ENCODE results near the gene SAMMSON.

Gene SAMMSON

DNA sequence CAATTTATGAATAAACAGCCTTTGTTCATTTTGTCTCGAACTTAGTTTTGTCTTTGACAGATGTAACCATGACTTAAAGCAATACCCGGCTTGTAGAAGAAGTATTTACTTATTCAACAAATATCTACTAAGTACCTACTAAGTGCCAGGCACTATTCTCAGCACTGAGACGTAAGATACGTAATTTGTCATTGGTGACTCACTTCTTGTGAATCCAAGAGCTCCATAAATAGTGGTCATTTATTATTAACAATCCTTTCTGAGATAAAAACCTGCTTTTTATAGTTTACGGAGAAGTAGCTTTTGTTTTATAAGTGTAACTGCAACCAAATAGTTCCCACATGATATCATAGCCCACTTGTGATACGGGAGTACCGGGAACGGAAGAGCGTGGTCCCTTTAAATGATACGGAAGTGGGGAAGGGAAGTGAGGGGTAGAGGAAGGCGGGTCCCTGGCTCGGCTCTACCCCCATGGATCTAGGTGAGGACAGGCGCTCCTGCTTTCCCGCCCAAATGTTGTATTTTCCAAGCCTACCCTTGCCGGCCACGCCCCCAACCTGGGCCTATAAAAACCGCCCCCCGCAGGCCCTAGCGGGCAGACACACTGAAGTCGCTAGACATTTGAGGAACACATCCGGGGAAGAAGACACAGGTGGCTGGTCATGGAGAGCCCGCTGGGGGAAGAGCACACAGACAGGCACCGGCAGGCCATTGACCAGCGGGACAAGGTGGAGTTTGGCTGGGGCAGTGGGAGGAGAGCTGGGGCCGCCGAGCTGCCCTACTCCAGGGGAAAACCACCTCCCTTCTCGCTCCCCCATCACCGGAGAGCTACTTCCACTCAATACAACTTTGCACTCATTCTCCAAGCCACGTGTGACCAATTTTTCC is at the start of gene SAMMSON:
Gene SAMMSON (plus strand): TSS at position 594 of the 888 bp plus-strand sequence.
- no peak for DNase-seq (ENCODE audit: low read depth)

DNA sequence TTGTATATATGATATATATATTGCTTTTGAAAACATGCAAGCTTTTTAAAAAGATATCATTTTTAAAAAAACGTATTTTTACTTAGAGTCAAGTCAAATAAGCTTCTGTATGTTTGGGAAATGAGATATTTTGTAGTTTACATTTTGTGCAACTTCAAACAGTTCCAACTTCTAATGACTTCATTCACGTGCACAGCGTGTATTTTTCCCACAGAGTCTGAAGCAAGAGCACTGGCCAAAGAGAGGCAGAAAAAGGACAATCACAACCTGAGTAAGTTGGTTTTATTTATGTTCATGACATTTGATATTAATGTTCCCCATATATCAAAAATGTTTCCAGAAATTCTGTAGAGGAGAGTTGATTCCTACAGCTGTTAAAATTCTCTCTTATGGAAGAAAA is 47.9 kb upstream of the SAMMSON start:
- no peak for DNase-seq (ENCODE audit: low read depth)

- no peak for DNase-seq (ENCODE audit: low read depth)
Observed at GRCh38 chr3:69959581-69959980, 40.0 kb upstream of the SAMMSON start.

GRCh38 chr3:69961706-69962439 is 37.7 kb upstream of the SAMMSON start:
- DNase-seq (ENCODE audit: low read depth), result no peak

GRCh38 chr3:69963643-69964042 is 35.9 kb upstream of the SAMMSON start:
- DNase-seq (ENCODE audit: low read depth), result no peak

DNA sequence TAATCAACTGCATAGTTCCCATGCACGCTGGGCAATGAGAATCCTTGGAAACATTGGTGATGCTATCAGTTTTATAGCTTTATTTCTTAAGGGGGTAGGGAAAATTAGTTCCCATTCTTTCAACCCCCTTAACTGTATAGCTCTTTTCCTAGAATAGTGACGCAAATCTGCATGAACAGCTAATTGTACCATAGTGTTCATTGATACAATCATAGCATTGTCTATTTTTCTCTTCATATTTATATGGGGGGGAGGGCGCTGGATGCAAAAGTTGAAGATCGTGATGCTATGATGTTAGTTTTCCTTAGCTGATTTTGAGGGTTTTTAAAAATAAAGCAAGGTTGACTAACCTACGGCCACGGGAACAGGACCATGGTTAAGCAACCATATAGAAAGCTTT is 32.4 kb upstream of the SAMMSON start:
- DNase-seq (ENCODE audit: low read depth), result no peak

DNA sequence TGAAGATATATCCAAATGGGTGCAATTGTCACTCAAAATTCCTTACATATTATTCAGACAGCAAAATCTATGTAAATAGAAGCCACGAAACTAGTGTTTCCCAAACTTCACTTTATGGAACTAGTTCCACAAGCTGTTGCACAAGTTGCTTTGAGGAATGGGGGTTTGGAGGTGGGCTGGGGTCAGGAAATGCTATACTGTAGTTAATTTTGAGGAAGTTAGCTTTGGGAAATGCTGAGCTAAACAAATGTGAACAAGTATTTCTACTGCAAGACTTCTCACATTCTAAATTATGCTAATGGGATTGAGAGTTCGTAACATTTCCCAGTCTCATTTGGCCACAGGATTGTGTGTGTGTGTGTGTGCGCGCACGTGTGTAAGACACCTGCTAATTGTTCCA is 28.7 kb upstream of the SAMMSON start:
- no peak for DNase-seq (ENCODE audit: low read depth)

DNA sequence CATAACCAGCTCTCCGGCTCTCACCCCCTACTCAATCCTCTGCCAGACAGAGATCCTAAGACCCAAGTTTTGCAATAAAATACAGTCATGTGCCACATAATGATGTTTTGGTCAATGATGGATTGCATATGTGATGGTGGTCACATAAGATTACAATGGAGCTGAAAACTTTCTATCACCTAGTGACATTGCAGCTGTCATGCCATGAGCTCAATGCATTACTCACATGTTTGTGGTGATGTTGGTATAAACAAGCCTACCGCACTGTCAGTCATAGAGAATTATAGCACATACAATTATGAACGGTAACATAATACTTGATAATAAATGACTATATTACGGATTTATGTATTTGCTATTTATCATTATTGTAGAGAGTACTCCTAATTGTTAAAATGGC is 26.9 kb upstream of the SAMMSON start:
- DNase-seq (ENCODE audit: low read depth), result no peak

DNA sequence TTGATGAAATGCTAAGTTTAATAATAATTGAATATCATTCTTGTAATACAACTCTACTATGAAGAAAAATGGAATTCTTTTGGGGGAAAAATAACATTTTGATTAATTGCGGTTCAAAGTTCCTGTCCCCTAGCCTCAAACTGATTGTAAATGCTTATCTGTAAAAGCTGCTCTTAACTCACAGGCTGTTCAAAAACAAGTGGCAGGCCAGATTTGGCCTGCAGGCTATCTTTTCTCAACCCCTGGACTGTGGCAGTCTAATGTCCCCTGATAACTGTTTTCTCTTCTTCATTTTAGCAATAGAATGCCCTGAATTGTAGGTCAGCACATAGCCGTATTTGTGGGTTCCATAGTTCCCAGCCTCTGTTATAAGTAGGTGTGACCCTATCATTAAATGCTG is 23.5 kb upstream of the SAMMSON start:
- DNase-seq (ENCODE audit: low read depth), result no peak

- DNase-seq (ENCODE audit: low read depth), result no peak
Observed at GRCh38 chr3:69983546-69984265, 15.8 kb upstream of the SAMMSON start.

- DNase-seq (ENCODE audit: low read depth), result no peak
Observed at GRCh38 chr3:69985266-69985665, 14.3 kb upstream of the SAMMSON start.

GRCh38 chr3:69986419-69986818 is 13.1 kb upstream of the SAMMSON start:
- DNase-seq (ENCODE audit: low read depth), result no peak

DNA sequence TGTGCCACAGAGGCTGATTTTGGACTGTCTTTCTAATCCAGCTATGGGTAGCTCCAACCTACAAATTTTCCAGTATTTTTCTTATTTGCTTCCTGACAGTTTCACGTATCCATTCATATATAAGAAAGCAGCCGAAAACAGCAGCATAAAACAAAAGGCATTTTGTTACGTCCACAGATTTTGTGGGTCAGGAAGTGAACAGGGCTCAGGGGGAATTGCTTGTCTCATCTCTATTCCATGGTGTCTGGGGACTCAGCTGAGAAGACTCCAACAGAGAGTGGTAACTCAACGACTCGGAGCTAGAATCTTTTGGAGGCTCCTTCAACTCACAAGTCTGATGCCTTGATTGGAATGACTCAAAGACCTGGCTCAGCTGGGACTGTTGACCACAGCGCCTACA is 11.7 kb upstream of the SAMMSON start:
- DNase-seq (ENCODE audit: low read depth), result no peak

DNA sequence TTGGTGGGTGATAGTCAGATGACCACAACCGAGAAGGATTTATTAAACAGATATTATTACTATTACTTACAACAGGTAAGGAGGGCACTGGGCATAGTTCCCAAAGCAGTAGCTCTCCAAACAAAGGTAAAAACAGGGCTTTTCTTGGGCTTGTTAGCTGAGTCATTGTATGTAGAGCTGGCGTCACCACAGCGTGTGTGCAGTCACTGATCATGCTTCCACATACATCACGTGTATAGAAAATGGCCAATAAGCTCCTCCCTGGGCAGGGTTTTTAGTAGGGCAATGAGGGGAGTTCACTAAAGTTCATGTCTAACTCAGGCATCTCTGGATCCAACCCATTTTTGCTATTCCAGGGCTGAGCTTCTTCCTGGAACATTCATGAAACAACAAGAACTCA is 5.8 kb upstream of the SAMMSON start:
- no peak for DNase-seq (ENCODE audit: low read depth)

GRCh38 chr3:69994919-69995318 is 4.6 kb upstream of the SAMMSON start:
- no peak for DNase-seq (ENCODE audit: low read depth)

- no peak for DNase-seq (ENCODE audit: low read depth)
Observed at GRCh38 chr3:69997631-69998307, 1.8 kb upstream of the SAMMSON start.

GRCh38 chr3:69998759-69999139 is 784 bp upstream of the SAMMSON start:
- no peak for DNase-seq (ENCODE audit: low read depth)

DNA sequence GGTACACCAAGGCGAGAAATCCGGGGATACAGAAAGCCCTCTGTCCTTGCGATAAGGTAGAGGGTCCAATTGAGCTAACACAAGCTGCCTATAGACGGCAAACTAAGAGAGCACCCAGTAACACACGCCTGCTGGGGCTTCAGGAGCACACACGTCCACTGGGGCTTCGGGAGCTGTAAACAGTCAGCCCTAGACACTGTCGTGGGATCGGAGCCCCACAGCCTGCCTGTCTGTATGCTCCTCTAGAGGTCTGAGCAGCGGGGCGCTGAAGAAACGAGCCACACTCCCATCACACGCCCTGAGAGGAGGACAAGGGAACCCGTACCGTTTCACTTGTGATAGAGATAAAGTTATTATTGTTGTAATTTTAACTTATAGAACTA is 486 bp downstream of the SAMMSON start:
- DNase-seq (ENCODE audit: low read depth), result no peak

GRCh38 chr3:70000563-70001081 is 1.1 kb downstream of the SAMMSON start:
- no peak for DNase-seq (ENCODE audit: low read depth)

GRCh38 chr3:70003119-70003518 is 3.6 kb downstream of the SAMMSON start:
- no peak for DNase-seq (ENCODE audit: low read depth)

- no peak for DNase-seq (ENCODE audit: low read depth)
Observed at GRCh38 chr3:70006089-70006488, 6.6 kb downstream of the SAMMSON start.

DNA sequence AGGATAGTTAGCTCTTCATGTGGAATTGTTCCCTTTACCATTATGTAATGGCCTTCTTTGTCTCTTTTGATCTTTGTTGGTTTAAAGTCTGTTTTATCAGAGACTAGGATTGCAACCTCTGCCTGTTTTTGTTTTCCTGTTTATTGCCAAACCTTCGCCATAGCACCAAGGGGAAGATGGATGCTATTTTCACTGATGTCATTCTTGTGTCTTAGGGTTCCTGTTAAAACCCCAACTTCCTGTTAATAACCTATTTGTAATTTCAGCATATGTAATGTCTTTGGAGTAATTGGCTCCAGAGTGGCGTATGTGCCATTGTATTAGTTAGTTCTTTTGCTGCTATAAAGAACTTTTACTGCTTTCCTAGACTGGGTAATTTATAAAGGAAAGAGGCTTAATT is 10.8 kb downstream of the SAMMSON start:
- DNase-seq (ENCODE audit: low read depth), result no peak

All from T-helper 22 cell (primary cell).